SK-N-SH (cell line): ENCODE results near the gene SPRED1.

Source experiments
- EP300 ChIP-seq, 2 experiments: IDR thresholded peaks; 2 replicates each; pipeline versions ENCODE4 v1.4.0 to v1.6.1; 2012; ENCODE audit warnings: borderline replicate concordance in 1 of 2, low read depth in 1 of 2, low read length in 1 of 2
- GABPA ChIP-seq: IDR thresholded peaks from 2 replicates; pipeline ENCODE4 v1.4.0; 2012; ENCODE audit warnings: low read depth, mild to moderate bottlenecking
- GATA2 ChIP-seq: sonication (generic); formaldehyde crosslinking; IDR thresholded peaks from 2 replicates; pipeline ENCODE4 v1.5.0; 2020; ENCODE audit warnings: mild to moderate bottlenecking, missing genetic modification reagents
- TF ChIP-seq, protein P1 (sequence below): fragments of 200-600 bp; sonication (generic); IDR thresholded peaks from 2 replicates; pipeline ENCODE4 v1.6.1; 2017; ENCODE audit warnings: antibody characterized with exemption, mild to moderate bottlenecking, moderate library complexity
- TF ChIP-seq, protein P2 (sequence below): IDR thresholded peaks from 2 replicates; pipeline ENCODE4 v1.6.1; 2012; ENCODE audit warnings: mild to moderate bottlenecking, low read depth, low read length, moderate library complexity

DNA sequence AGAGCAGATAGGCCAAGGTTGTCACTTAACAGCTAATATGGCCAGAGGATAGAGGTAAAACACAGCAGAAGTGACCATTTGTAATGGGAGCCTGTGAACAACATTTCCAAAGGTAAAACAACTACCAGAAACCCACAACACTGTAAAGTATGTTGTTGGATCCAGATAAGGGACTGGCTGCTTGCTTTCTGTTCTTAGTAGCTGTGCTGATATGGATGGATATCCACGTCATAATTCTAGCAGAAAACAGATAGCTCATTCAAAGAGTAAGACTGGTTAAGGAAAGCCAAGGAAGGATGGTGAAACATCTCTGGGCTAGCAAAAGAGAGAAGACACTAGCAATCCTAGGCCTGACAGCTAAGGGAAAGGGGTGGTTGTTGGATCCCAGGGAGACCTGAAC lies 36.9 kb upstream of the SPRED1 start:
- TF ChIP-seq, protein P1, sequence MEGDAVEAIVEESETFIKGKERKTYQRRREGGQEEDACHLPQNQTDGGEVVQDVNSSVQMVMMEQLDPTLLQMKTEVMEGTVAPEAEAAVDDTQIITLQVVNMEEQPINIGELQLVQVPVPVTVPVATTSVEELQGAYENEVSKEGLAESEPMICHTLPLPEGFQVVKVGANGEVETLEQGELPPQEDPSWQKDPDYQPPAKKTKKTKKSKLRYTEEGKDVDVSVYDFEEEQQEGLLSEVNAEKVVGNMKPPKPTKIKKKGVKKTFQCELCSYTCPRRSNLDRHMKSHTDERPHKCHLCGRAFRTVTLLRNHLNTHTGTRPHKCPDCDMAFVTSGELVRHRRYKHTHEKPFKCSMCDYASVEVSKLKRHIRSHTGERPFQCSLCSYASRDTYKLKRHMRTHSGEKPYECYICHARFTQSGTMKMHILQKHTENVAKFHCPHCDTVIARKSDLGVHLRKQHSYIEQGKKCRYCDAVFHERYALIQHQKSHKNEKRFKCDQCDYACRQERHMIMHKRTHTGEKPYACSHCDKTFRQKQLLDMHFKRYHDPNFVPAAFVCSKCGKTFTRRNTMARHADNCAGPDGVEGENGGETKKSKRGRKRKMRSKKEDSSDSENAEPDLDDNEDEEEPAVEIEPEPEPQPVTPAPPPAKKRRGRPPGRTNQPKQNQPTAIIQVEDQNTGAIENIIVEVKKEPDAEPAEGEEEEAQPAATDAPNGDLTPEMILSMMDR, result no peak
- TF ChIP-seq, protein P2, sequence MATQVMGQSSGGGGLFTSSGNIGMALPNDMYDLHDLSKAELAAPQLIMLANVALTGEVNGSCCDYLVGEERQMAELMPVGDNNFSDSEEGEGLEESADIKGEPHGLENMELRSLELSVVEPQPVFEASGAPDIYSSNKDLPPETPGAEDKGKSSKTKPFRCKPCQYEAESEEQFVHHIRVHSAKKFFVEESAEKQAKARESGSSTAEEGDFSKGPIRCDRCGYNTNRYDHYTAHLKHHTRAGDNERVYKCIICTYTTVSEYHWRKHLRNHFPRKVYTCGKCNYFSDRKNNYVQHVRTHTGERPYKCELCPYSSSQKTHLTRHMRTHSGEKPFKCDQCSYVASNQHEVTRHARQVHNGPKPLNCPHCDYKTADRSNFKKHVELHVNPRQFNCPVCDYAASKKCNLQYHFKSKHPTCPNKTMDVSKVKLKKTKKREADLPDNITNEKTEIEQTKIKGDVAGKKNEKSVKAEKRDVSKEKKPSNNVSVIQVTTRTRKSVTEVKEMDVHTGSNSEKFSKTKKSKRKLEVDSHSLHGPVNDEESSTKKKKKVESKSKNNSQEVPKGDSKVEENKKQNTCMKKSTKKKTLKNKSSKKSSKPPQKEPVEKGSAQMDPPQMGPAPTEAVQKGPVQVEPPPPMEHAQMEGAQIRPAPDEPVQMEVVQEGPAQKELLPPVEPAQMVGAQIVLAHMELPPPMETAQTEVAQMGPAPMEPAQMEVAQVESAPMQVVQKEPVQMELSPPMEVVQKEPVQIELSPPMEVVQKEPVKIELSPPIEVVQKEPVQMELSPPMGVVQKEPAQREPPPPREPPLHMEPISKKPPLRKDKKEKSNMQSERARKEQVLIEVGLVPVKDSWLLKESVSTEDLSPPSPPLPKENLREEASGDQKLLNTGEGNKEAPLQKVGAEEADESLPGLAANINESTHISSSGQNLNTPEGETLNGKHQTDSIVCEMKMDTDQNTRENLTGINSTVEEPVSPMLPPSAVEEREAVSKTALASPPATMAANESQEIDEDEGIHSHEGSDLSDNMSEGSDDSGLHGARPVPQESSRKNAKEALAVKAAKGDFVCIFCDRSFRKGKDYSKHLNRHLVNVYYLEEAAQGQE, result no peak
- TF ChIP-seq EP300 (IDR thresholded peaks at IDR 0.05; ENCODE audit: borderline replicate concordance in 1 of 2, low read depth in 1 of 2, low read length in 1 of 2) (no peak), GABPA (no peak), GATA2 (no peak)
